Measurements from ENCODE around the gene GPR27. TPM values are rescaled to one million over a fixed set of nuclear protein-coding genes. Genes with fewer than 3 reads are reported as not detected.
A peak's percentile ranks its signal among the peaks of the same experiment; 100 is the strongest.

GPR27 gene
- total and polyA plus RNA-seq, 2 of the 8 experiments (the other 6 are each of a cell fraction or from before 2014, with no cell fraction given), result 11.3 to 12.5 TPM

GRCh38 chr3:71724584-71725270 is 28.9 kb upstream of the GPR27 start:
- no peak overlapping the region for H3K14ac ChIP-seq (ENCODE audit: insufficient read length)
- H3K27me3 ChIP-seq (replicated peaks in 1 of 4; ENCODE audit: control insufficient read depth in 3 of 4, extremely low read depth in 1 of 4, insufficient read depth in 3 of 4, low read length in 3 of 4), result peaks cover 3 to 19% (median 16%) of the 10 kb centered on the region in 4 experiments
- peak overlapping the region; percentile 67 to 84 (median 76) for H3K4me3 ChIP-seq (ENCODE audit: extremely low read depth in 1 of 4, insufficient read depth in 2 of 4, low read depth in 3 of 4, low read length in 4 of 4)
- H3K18ac ChIP-seq (ENCODE audit: extremely low read depth, low read length), result peak overlapping the region; percentile 79
- no peaks in the 10 kb centered on the region for H3K79me2 ChIP-seq (ENCODE audit: control insufficient read depth in 1 of 2, insufficient read depth in 2 of 2, low read length in 2 of 2)
- H2BK5ac ChIP-seq (ENCODE audit: low read depth, low read length), result no peak overlapping the region
- H3K4ac ChIP-seq (replicated peaks; ENCODE audit: insufficient read length, low read depth, low read length), result peak overlapping the region; percentile 28
- FAIRE-seq (no peak), DNase-seq (ENCODE audit: low read depth in 1 of 2, low spot score in 2 of 2) (peak in 1 of 2 experiments; percentile 67)
- H2AFZ ChIP-seq (ENCODE audit: low read length), result no peak overlapping the region; the same call in 1 of the 2 replicates
- H3K9ac ChIP-seq (replicated peaks in 1 of 4; ENCODE audit: extremely low read depth in 1 of 4, low read depth in 3 of 4, low read length in 3 of 4), result peak overlapping the region; percentile 35 to 95 (median 59); a peak in 6 of 7 replicates
- H3K4me1 ChIP-seq (replicated peaks in 1 of 4; ENCODE audit: control insufficient read depth in 3 of 4, insufficient read depth in 4 of 4, low read length in 3 of 4), result peaks cover 6 to 21% (median 9%) of the 10 kb centered on the region in 4 experiments
- no peak overlapping the region for H2BK15ac ChIP-seq (ENCODE audit: low read length)
- H3K56ac ChIP-seq (replicated peaks; ENCODE audit: insufficient read length, low read depth, low read length), result no peak overlapping the region
- H2BK120ac ChIP-seq (replicated peaks; ENCODE audit: low read depth, low read length), result no peak overlapping the region
- no peak overlapping the region for H4K91ac ChIP-seq (replicated peaks; ENCODE audit: insufficient read length, low read length)
- H3K23me2 ChIP-seq (ENCODE audit: low read depth, low read length), result peaks cover 9% of the 10 kb centered on the region
- no peaks in the 10 kb centered on the region for H3K9me3 ChIP-seq (ENCODE audit: insufficient read depth in 2 of 2, low read depth in 1 of 2, low read length in 1 of 2)
- no peaks in the 10 kb centered on the region; the same call in 1 of the 2 replicates for H3K79me1 ChIP-seq (ENCODE audit: low read depth, low read length)
- peak overlapping the region; percentile 87 to 97 for H3K4me2 ChIP-seq (ENCODE audit: insufficient read depth in 1 of 2, low read depth in 2 of 2, low read length in 2 of 2)
- 3% methylated on average over 40 of the region's 73 CpGs; no CpG with 5 or more reads in 1 of the 2 experiments for WGBS, 2 experiments (ENCODE audit: extremely low coverage in 1 of 2, insufficient coverage in 1 of 2, insufficient read length in 1 of 2, insufficient replicate concordance in 2 of 2, low coverage in 1 of 2, low lambda C conversion rate in 2 of 2, missing lambda C conversion rate in 1 of 2)
- H3K27ac ChIP-seq (ENCODE audit: low read depth, low read length), result peak overlapping the region; percentile 20; the same call in 1 of the 2 replicates
- no peak overlapping the region for H2AK5ac ChIP-seq (ENCODE audit: low read depth, low read length)
- peaks cover 0 to 7% of the 10 kb centered on the region in 2 experiments for H4K20me1 ChIP-seq (replicated peaks in 1 of 2; ENCODE audit: control insufficient read depth in 1 of 2, insufficient read depth in 2 of 2, low read length in 2 of 2)
- H2BK20ac ChIP-seq (ENCODE audit: low read length), result no peak overlapping the region
- H4K8ac ChIP-seq (ENCODE audit: extremely low read depth, insufficient read depth, low read length), result 0 out of 2 replicates have a peak overlapping the region, but pooled peaks have one; percentile 6
- ChIA-PET CTCF (ENCODE audit: partially characterized antibody) (interaction anchor here (0.5 to 3.4 kb wide), 4 partner anchors 9 to 981 kb away, joined by 3 to 18 read pairs (median 4); no protein-coding TSS in a partner anchor), POLR2A (ENCODE audit: partially characterized antibody) (interaction anchor here (1.3 to 2.1 kb wide), 2 partner anchors 11 to 148 kb away, joined by 3 to 5 read pairs; no protein-coding TSS in a partner anchor)
- H4K5ac ChIP-seq (ENCODE audit: insufficient read length, low read depth, low read length), result no peak overlapping the region
- no peak overlapping the region for H3K23ac ChIP-seq (ENCODE audit: insufficient read length)
- H3K36me3 ChIP-seq (ENCODE audit: control insufficient read depth in 2 of 4, insufficient read depth in 4 of 4, low read length in 3 of 4), result no peaks in the 10 kb centered on the region
- H2BK12ac ChIP-seq (ENCODE audit: low read depth, low read length), result no peak overlapping the region
- no peak for TF ChIP-seq HDAC6 (IDR thresholded peaks at IDR 0.05; ENCODE audit: low read depth, low read length)
- TF ChIP-seq SUZ12 (IDR thresholded peaks at IDR 0.05; ENCODE audit: low read length), result peak; percentile 43; the same call in 1 of the 2 replicates
- no peak for TF ChIP-seq EZH2 (IDR thresholded peaks at IDR 0.05; ENCODE audit: low read depth, low read length, severe bottlenecking)
- TF ChIP-seq RFX5 (IDR thresholded peaks at IDR 0.05; ENCODE audit: borderline replicate concordance, low read depth, low read length), result no peak
- TF ChIP-seq CTCF (IDR thresholded peaks at IDR 0.05; ENCODE audit: control extremely low read depth in 1 of 3, insufficient read depth in 1 of 3, low read depth in 1 of 3, low read length in 3 of 3), result no peak
- no peak for TF ChIP-seq JUN (IDR thresholded peaks at IDR 0.05; ENCODE audit: low read depth, low read length)
- no peak for TF ChIP-seq SIRT6 (IDR thresholded peaks at IDR 0.05; ENCODE audit: low read length)
- peak; percentile 90 for TF ChIP-seq KDM4A (IDR thresholded peaks at IDR 0.05; ENCODE audit: low read depth, low read length, severe bottlenecking)
- TF ChIP-seq CHD1 (IDR thresholded peaks at IDR 0.05; ENCODE audit: low read depth, low read length), result no peak

Data from H1 (cell line).